Measurements from ENCODE around the gene MYO1A. TPM values are rescaled to one million over a fixed set of nuclear protein-coding genes. Genes with fewer than 3 reads are reported as not detected.
A peak's percentile ranks its signal among the peaks of the same experiment; 100 is the strongest.

MYO1A gene
- total and polyA plus RNA-seq, 2 experiments from 2014 or later = 1.5 TPM; not detected in 1

- DNase-seq (ENCODE audit: low read depth in 1 of 2, low spot score in 1 of 2) = peak in 1 of 2 donors; percentile 41
- peak overlapping the region; percentile 16 for H3K27ac ChIP-seq
- peaks cover 15% of the 10 kb centered on the region for H3K36me3 ChIP-seq
Measured at GRCh38 chr12:57096099-57096572, 46.2 kb upstream of the MYO1A start.

GRCh38 chr12:57095440-57095839, 45.5 kb upstream of the MYO1A start:
- TF ChIP-seq CTCF (IDR thresholded peaks at IDR 0.05; ENCODE audit: low read depth, low read length) = no peak
- no peaks in the 10 kb centered on the region for H3K27me3 ChIP-seq
- no peaks in the 10 kb centered on the region for H3K9me3 ChIP-seq (ENCODE audit: low read depth)
- peaks cover 15% of the 10 kb centered on the region for H3K36me3 ChIP-seq
- peak overlapping the region; percentile 62 for H3K27ac ChIP-seq
- no peak for DNase-seq (ENCODE audit: low read depth in 1 of 2, low spot score in 1 of 2)
- H3K4me1 ChIP-seq (ENCODE audit: low read depth) = peaks cover 10% of the 10 kb centered on the region
- no peak overlapping the region for H3K4me3 ChIP-seq

More at GRCh38 chr12:57096099-57096572, 46.2 kb upstream of the MYO1A start:
- Histone ChIP-seq H3K4me3 (no peak overlapping the region), H3K27me3 (no peaks in the 10 kb centered on the region), H3K4me1 (ENCODE audit: low read depth) (peaks cover 7% of the 10 kb centered on the region), H3K9me3 (ENCODE audit: low read depth) (no peaks in the 10 kb centered on the region)
- TF ChIP-seq CTCF (IDR thresholded peaks at IDR 0.05; ENCODE audit: low read depth, low read length) = no peak

- DNase-seq (ENCODE audit: low read depth in 1 of 2, low spot score in 1 of 2) = no peak
- Histone ChIP-seq H3K36me3 (peaks cover 15% of the 10 kb centered on the region), H3K27ac (peak overlapping the region; percentile 62), H3K9me3 (ENCODE audit: low read depth) (no peaks in the 10 kb centered on the region), H3K4me1 (ENCODE audit: low read depth) (peaks cover 12% of the 10 kb centered on the region), H3K27me3 (no peaks in the 10 kb centered on the region), H3K4me3 (no peak overlapping the region)
- no peak for TF ChIP-seq CTCF (IDR thresholded peaks at IDR 0.05; ENCODE audit: low read depth, low read length)
Measured at GRCh38 chr12:57094208-57095160, 44.6 kb upstream of the MYO1A start.

GRCh38 chr12:57093415-57094207, 43.7 kb upstream of the MYO1A start:
- Histone ChIP-seq H3K9me3 (ENCODE audit: low read depth) (no peaks in the 10 kb centered on the region), H3K27me3 (no peaks in the 10 kb centered on the region), H3K36me3 (peaks cover 15% of the 10 kb centered on the region), H3K27ac (peak overlapping the region; percentile 62), H3K4me3 (no peak overlapping the region), H3K4me1 (ENCODE audit: low read depth) (peaks cover 11% of the 10 kb centered on the region)
- TF ChIP-seq CTCF (IDR thresholded peaks at IDR 0.05; ENCODE audit: low read depth, low read length) = peak; percentile 59
- peak; percentile 70 to 93 for DNase-seq (ENCODE audit: low read depth in 1 of 2, low spot score in 1 of 2)

GRCh38 chr12:57092876-57093414, 43.0 kb upstream of the MYO1A start:
- no peak for DNase-seq (ENCODE audit: low read depth in 1 of 2, low spot score in 1 of 2)
- Histone ChIP-seq H3K4me1 (ENCODE audit: low read depth) (peaks cover 7% of the 10 kb centered on the region), H3K9me3 (ENCODE audit: low read depth) (no peaks in the 10 kb centered on the region), H3K36me3 (peaks cover 15% of the 10 kb centered on the region), H3K27ac (no peak overlapping the region), H3K27me3 (no peaks in the 10 kb centered on the region), H3K4me3 (no peak overlapping the region)
- TF ChIP-seq CTCF (IDR thresholded peaks at IDR 0.05; ENCODE audit: low read depth, low read length) = no peak
